Psoas muscle (tissue), 8 donors: ENCODE results near the gene RIMBP2. TPM values are rescaled to one million over a fixed set of nuclear protein-coding genes. Genes with fewer than 3 reads are reported as not detected.
A peak's percentile ranks its signal among the peaks of the same experiment; 100 is the strongest.

Experiments
- ATAC-seq, 4 donors: fragments of 200-7000 bp; cut with Tn5 transposase; one replicate each; pipeline ENCODE4 v1.9.1; 2020; ENCODE audit warnings: moderate library complexity in 3 of 4, mild to moderate bottlenecking in 2 of 4
- DNase-seq, 2 donors: peaks; one replicate each; pipeline ENCODE4 v3.0.0-alpha.2; 2020
- H3K27ac ChIP-seq: fragments of 200-600 bp; one replicate; pipeline ENCODE4 v1.8.0; 2022
- H3K27me3 ChIP-seq, 3 donors: fragments of 200-600 bp in 1 of 3; one replicate each; pipeline versions ENCODE4 v1.6.1 to v1.8.0; 2013 to 2022; ENCODE audit warnings: low read length in 2 of 3, mild to moderate bottlenecking in 2 of 3, moderate library complexity in 1 of 3; ENCODE audit not compliant: insufficient read depth in 3 of 3
- H3K36me3 ChIP-seq, 2 donors: fragments of 200-600 bp in 1 of 2; one replicate each; pipeline versions ENCODE4 v1.6.1 to v1.8.0; 2013 to 2022; ENCODE audit warnings: low read depth in 1 of 2, mild to moderate bottlenecking in 1 of 2, moderate library complexity in 1 of 2; ENCODE audit not compliant: insufficient read depth in 1 of 2
- H3K4me1 ChIP-seq: fragments of 200-600 bp; one replicate; pipeline ENCODE4 v1.8.0; 2022
- H3K4me3 ChIP-seq: fragments of 200-600 bp; one replicate; pipeline ENCODE4 v1.8.0; 2022; ENCODE audit warnings: mild to moderate bottlenecking
- H3K9me3 ChIP-seq: fragments of 200-600 bp; one replicate; pipeline ENCODE4 v1.8.0; 2022
- WGBS, 3 donors: extraction: QIAGEN DNeasy Blood & Tissue Kit; methylation state at CpG; one replicate each; pipeline versions ENCODE4 v1.1.6 to v1.1.7; 2013; 5-methylcytosine and 5-hydroxymethylcytosine counted together
- intact Hi-C, 2 donors: fragments of 100-400 bp; cut with DNase I; formaldehyde crosslinking; loops; one replicate each; pipeline versions ENCODE4 v1.11.0 to v1.14.2; 2022
- polyA plus RNA-seq, 3 donors: library from polyadenylated mRNA; stranded (reverse); fragments of 200-250 nt; gene quantifications; one replicate each; pipeline ENCODE4 v1.2.3, GENCODE V29; 2013
- total RNA-seq, 4 donors: library from RNA; stranded (reverse); fragmentation: NEBNext Ultra II Directional in 2 of 4; extraction: Animal tissue kit (Norgen Biotek cat#: 25700) in 2 of 4; gene quantifications; one replicate each; pipeline versions ENCODE4 v1.2.1 to v1.2.4, GENCODE V29; 2021 to 2023
- TF ChIP-seq, protein P1 (sequence below): fragments of 200-600 bp; IDR thresholded peaks from one replicate; pipeline ENCODE4 v1.8.0; 2022; ENCODE audit warnings: antibody characterized with exemption
- donor health status: healthy with polysubstance abuse.
- donor health status: DM: no; HTN: no; CAD: no; lungs with moderate emphysema.
- donor health status: Bipolar disorder and iron deficiency.
- donor health status: healthy.
- donor health status: DM: yes; HTN: yes; CAD: no.
- donor health status: DM: no; HTN: no; CAD: no.
- donor health status: DM: no; HTN: no; CAD: no.
- donor health status: DM: yes; HTN: yes; CAD: no.

RIMBP2 gene
- total and polyA plus RNA-seq, 7 donors, result 0.05 to 1.2 (median 0.21) TPM

DNA sequence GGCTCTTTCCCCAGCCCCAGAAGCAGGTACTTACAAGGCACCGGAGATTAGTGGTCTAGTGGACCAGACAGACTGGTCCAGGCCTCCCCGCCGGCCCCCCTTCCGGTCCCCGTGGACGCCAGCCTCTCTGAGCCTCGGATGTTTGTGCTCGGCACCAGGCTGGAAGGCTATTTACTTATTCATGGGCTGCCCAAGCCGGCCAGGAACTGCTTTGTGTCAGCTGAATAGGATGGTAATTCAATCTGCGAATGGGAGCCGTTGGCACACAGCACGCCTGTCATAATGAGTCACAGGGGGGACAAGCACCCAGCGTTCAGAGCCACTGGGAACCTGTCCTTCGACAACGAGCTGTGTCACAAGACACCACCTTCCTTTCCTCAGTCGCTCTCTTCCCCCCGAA lies 82.3 kb downstream of the RIMBP2 start:
- intact Hi-C loops, result no loop called here
- WGBS, 3 donors, result 4% methylated on average over 17 of the region's 17 CpGs
- no peaks in the 10 kb centered on the region for H3K36me3 ChIP-seq
- DNase-seq (peak in 1 of 2 donors; percentile 46), ATAC-seq (peak; percentile 63 to 81 (median 70))
- TF ChIP-seq, protein P1, sequence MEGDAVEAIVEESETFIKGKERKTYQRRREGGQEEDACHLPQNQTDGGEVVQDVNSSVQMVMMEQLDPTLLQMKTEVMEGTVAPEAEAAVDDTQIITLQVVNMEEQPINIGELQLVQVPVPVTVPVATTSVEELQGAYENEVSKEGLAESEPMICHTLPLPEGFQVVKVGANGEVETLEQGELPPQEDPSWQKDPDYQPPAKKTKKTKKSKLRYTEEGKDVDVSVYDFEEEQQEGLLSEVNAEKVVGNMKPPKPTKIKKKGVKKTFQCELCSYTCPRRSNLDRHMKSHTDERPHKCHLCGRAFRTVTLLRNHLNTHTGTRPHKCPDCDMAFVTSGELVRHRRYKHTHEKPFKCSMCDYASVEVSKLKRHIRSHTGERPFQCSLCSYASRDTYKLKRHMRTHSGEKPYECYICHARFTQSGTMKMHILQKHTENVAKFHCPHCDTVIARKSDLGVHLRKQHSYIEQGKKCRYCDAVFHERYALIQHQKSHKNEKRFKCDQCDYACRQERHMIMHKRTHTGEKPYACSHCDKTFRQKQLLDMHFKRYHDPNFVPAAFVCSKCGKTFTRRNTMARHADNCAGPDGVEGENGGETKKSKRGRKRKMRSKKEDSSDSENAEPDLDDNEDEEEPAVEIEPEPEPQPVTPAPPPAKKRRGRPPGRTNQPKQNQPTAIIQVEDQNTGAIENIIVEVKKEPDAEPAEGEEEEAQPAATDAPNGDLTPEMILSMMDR, result no peak
- no peak overlapping the region for H3K4me3 ChIP-seq
- no peaks in the 10 kb centered on the region for H3K4me1 ChIP-seq
- H3K27me3 ChIP-seq, result peaks cover 0 to 12% (median 8%) of the 10 kb centered on the region in 3 donors
- peaks cover 2% of the 10 kb centered on the region for H3K9me3 ChIP-seq
- no peak overlapping the region for H3K27ac ChIP-seq

GRCh38 chr12:130632642-130633041 lies 83.5 kb downstream of the RIMBP2 start:
- no peaks in the 10 kb centered on the region for H3K36me3 ChIP-seq
- H3K4me3 ChIP-seq, result no peak overlapping the region
- H3K4me1 ChIP-seq, result no peaks in the 10 kb centered on the region
- H3K27ac ChIP-seq, result no peak overlapping the region
- intact Hi-C loops, result no loop called here
- no peak for DNase-seq
- H3K9me3 ChIP-seq, result peaks cover 2% of the 10 kb centered on the region
- ATAC-seq, result no peak
- TF ChIP-seq, protein P1, result no peak
- peaks cover 0 to 15% (median 8%) of the 10 kb centered on the region in 3 donors for H3K27me3 ChIP-seq
- WGBS, 3 donors, result 23 to 25% (median 25%) methylated on average over 5 of the region's 5 CpGs

- Histone ChIP-seq H3K27ac (no peak overlapping the region), H3K27me3 (peaks cover 0 to 11% (median 6%) of the 10 kb centered on the region in 3 donors), H3K4me3 (no peak overlapping the region), H3K9me3 (peaks cover 2% of the 10 kb centered on the region), H3K4me1 (no peaks in the 10 kb centered on the region), H3K36me3 (no peaks in the 10 kb centered on the region)
- intact Hi-C loops, result no loop called here
- TF ChIP-seq, protein P1, result no peak
- 75 to 81% (median 79%) methylated on average over 5 of the region's 5 CpGs for WGBS, 3 donors
- DNase-seq (no peak), ATAC-seq (no peak)
These were observed 87.8 kb downstream of the RIMBP2 start for GRCh38 chr12:130628304-130628703.

GRCh38 chr12:130627175-130627574 lies 88.9 kb downstream of the RIMBP2 start:
- Histone ChIP-seq H3K4me3 (no peak overlapping the region), H3K4me1 (no peaks in the 10 kb centered on the region), H3K27me3 (peaks cover 0 to 11% (median 4%) of the 10 kb centered on the region in 3 donors), H3K27ac (no peak overlapping the region), H3K36me3 (no peaks in the 10 kb centered on the region), H3K9me3 (peaks cover 2% of the 10 kb centered on the region)
- whole genome bisulfite sequencing, 3 donors, result 91 to 94% (median 92%) methylated on average over 7 of the region's 7 CpGs
- TF ChIP-seq, protein P1, result no peak
- ATAC-seq, result no peak
- intact Hi-C loops, result no loop called here
- DNase-seq, result no peak

- Histone ChIP-seq H3K36me3 (no peaks in the 10 kb centered on the region), H3K4me1 (no peaks in the 10 kb centered on the region), H3K9me3 (peaks cover 2% of the 10 kb centered on the region), H3K27ac (no peak overlapping the region), H3K4me3 (no peak overlapping the region), H3K27me3 (peaks cover 0 to 11% (median 4%) of the 10 kb centered on the region in 3 donors)
- TF ChIP-seq, protein P1, result no peak
- intact Hi-C loops, result no loop called here
- ATAC-seq (no peak), DNase-seq (no peak)
- WGBS, 3 donors, result 76 to 85% (median 77%) methylated on average over 11 of the region's 11 CpGs
These were observed 89.5 kb downstream of the RIMBP2 start for GRCh38 chr12:130626601-130627000.
